Measurements from ENCODE around the gene LRRC46. TPM values are rescaled to one million over a fixed set of nuclear protein-coding genes. Genes with fewer than 3 reads are reported as not detected.
A peak's percentile ranks its signal among the peaks of the same experiment; 100 is the strongest.

The LRRC46 gene
- total RNA-seq, 1 experiment from 2014 or later = 0.39 TPM

- peak; percentile 65; the same call in 1 of the 2 replicates for TF ChIP-seq USF1 (CRISPR knock-in tag; IDR thresholded peaks at IDR 0.05)
These were observed 41.6 kb upstream of the LRRC46 start (continued) for GRCh38 chr17:47789611-47790561.

- Mint-ChIP-seq H3K4me3 (peak overlapping the region; percentile 82), H3K9me3 (no peaks in the 10 kb centered on the region), H3K4me1 (peaks cover 7% of the 10 kb centered on the region; the same call in 1 of the 2 replicates), H3K27me3 (ENCODE audit: low read depth) (peaks cover 90% of the 10 kb centered on the region), H3K27ac (no peak overlapping the region), H3K36me3 (no peaks in the 10 kb centered on the region)
- TF ChIP-seq ZNF512 (CRISPR knock-in tag; IDR thresholded peaks at IDR 0.05; ENCODE audit: borderline replicate concordance) (no peak), USF1 (CRISPR knock-in tag; IDR thresholded peaks at IDR 0.05) (no peak), CDX4 (CRISPR knock-in tag; IDR thresholded peaks at IDR 0.05; ENCODE audit: borderline replicate concordance) (no peak), ZNF121 (CRISPR knock-in tag; IDR thresholded peaks at IDR 0.05) (no peak), GTF2I (CRISPR knock-in tag; conservative IDR thresholded peaks at IDR 0.05) (no peak), E2F4 (CRISPR knock-in tag; IDR thresholded peaks at IDR 0.05; ENCODE audit: borderline replicate concordance, low read depth) (no peak), SMAD3 (CRISPR knock-in tag; IDR thresholded peaks at IDR 0.05; ENCODE audit: borderline replicate concordance) (no peak), ZNF281 (CRISPR knock-in tag; IDR thresholded peaks at IDR 0.05) (no peak), TEAD4 (CRISPR knock-in tag; IDR thresholded peaks at IDR 0.05) (no peak), SMAD4 (CRISPR knock-in tag; IDR thresholded peaks at IDR 0.05) (no peak), ZNF532 (CRISPR knock-in tag; IDR thresholded peaks at IDR 0.05; ENCODE audit: borderline replicate concordance) (no peak), ESRRA (CRISPR knock-in tag; IDR thresholded peaks at IDR 0.05; ENCODE audit: borderline replicate concordance) (no peak), FOXP4 (CRISPR knock-in tag; IDR thresholded peaks at IDR 0.05) (no peak), NR1H2 (CRISPR knock-in tag; IDR thresholded peaks at IDR 0.05) (no peak)
- ATAC-seq (no peak), DNase-seq (ENCODE audit: low spot score) (no peak)
- ChIA-PET CTCF (no interaction called here), POLR2A (no interaction called here)
These were observed 40.4 kb upstream of the LRRC46 start for GRCh38 chr17:47791025-47791424.
